ENCODE results near the gene CCDC149.
"Not testable (repeated sequence)": the region's sequence is repeated elsewhere in the genome, so short reads cannot be mapped to it uniquely, and the experiment has no call there.

Gene CCDC149

GRCh38 chr4:24917076-24917856 lies 4.4 kb upstream of the CCDC149 start:
- in situ Hi-C loops (cut with HindIII; ENCODE audit: low sequenced_read_pairs): no loop called here

- in situ Hi-C loops (cut with HindIII; ENCODE audit: low sequenced_read_pairs): no loop called here
Measured at GRCh38 chr4:24915121-24915922, 2.5 kb upstream of the CCDC149 start.

- in situ Hi-C loops (cut with HindIII; ENCODE audit: low sequenced_read_pairs): no loop called here
Measured at GRCh38 chr4:24914460-24914859, 1.6 kb upstream of the CCDC149 start.

GRCh38 chr4:24913119-24913485 lies 260 bp upstream of the CCDC149 start:
- in situ Hi-C loops (cut with HindIII; ENCODE audit: low sequenced_read_pairs): no loop called here

- in situ Hi-C loops (cut with HindIII; ENCODE audit: low sequenced_read_pairs): no loop called here
Measured at GRCh38 chr4:24910499-24910898, 2.3 kb downstream of the CCDC149 start.

GRCh38 chr4:24909606-24910005 lies 3.2 kb downstream of the CCDC149 start:
- in situ Hi-C loops (cut with HindIII; ENCODE audit: low sequenced_read_pairs): not testable (repeated sequence)

- in situ Hi-C loops (cut with HindIII; ENCODE audit: low sequenced_read_pairs): no loop called here
Measured at GRCh38 chr4:24897639-24898038, 15.2 kb downstream of the CCDC149 start.

GRCh38 chr4:24896977-24897376 lies 15.9 kb downstream of the CCDC149 start:
- in situ Hi-C loops (cut with HindIII; ENCODE audit: low sequenced_read_pairs): no loop called here

GRCh38 chr4:24896056-24896455 lies 16.8 kb downstream of the CCDC149 start:
- in situ Hi-C loops (cut with HindIII; ENCODE audit: low sequenced_read_pairs): no loop called here

GRCh38 chr4:24895461-24895860 lies 17.4 kb downstream of the CCDC149 start:
- in situ Hi-C loops (cut with HindIII; ENCODE audit: low sequenced_read_pairs): no loop called here

GRCh38 chr4:24894846-24895245 lies 18.0 kb downstream of the CCDC149 start:
- in situ Hi-C loops (cut with HindIII; ENCODE audit: low sequenced_read_pairs): no loop called here

- in situ Hi-C loops (cut with HindIII; ENCODE audit: low sequenced_read_pairs): no loop called here
Measured at GRCh38 chr4:24894243-24894642, 18.6 kb downstream of the CCDC149 start.

GRCh38 chr4:24892778-24893177 lies 20.1 kb downstream of the CCDC149 start:
- in situ Hi-C loops (cut with HindIII; ENCODE audit: low sequenced_read_pairs): no loop called here

GRCh38 chr4:24892278-24892677 lies 20.6 kb downstream of the CCDC149 start:
- in situ Hi-C loops (cut with HindIII; ENCODE audit: low sequenced_read_pairs): no loop called here

GRCh38 chr4:24890561-24891126 lies 22.2 kb downstream of the CCDC149 start:
- in situ Hi-C loops (cut with HindIII; ENCODE audit: low sequenced_read_pairs): no loop called here

GRCh38 chr4:24889991-24890390 lies 22.9 kb downstream of the CCDC149 start:
- in situ Hi-C loops (cut with HindIII; ENCODE audit: low sequenced_read_pairs): no loop called here

GRCh38 chr4:24888475-24889344 lies 24.1 kb downstream of the CCDC149 start:
- in situ Hi-C loops (cut with HindIII; ENCODE audit: low sequenced_read_pairs): no loop called here

GRCh38 chr4:24887881-24888430 lies 24.9 kb downstream of the CCDC149 start:
- in situ Hi-C loops (cut with HindIII; ENCODE audit: low sequenced_read_pairs): no loop called here

GRCh38 chr4:24886596-24886995 lies 26.2 kb downstream of the CCDC149 start:
- in situ Hi-C loops (cut with HindIII; ENCODE audit: low sequenced_read_pairs): no loop called here

- in situ Hi-C loops (cut with HindIII; ENCODE audit: low sequenced_read_pairs): no loop called here
Measured at GRCh38 chr4:24885342-24885741, 27.5 kb downstream of the CCDC149 start.

- in situ Hi-C loops (cut with HindIII; ENCODE audit: low sequenced_read_pairs): no loop called here
Measured at GRCh38 chr4:24884902-24885301, 27.9 kb downstream of the CCDC149 start.

Data from DLD1 (cell line).